ENCODE measurements around the gene SPAAR.
"Not testable (repeated sequence)": the region's sequence is repeated elsewhere in the genome, so short reads cannot be mapped to it uniquely, and the experiment has no call there.

SPAAR gene, protein sequence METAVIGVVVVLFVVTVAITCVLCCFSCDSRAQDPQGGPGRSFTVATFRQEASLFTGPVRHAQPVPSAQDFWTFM
- total RNA-seq, result 0 to 0.18 (median 0) reads per million in 4 experiments

DNA sequence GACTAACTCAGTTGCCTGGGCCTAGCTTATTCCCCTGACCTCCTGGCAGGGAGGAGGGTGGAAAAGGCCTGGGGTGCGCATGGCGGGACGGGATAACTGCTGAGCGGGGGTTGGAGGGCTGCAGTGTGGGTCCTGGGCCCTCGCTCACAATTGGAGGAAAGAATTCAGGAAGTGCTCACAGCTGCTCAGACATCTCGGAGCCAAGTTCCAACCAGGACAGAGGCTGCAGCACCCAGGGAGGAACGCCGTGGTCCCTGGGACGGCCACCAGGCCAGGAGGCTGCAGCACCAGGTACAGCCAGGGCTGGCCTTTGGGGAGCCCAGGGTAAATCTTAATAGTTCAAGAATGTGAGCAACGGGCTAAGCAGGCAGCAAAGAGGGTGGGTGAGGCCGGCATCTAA lies at the start of gene SPAAR:
SPAAR (plus strand) TSS at position 217 of the 400 bp plus-strand sequence. CDS start 974 bp downstream, outside the sequence.
- no peak for DNase-seq

DNA sequence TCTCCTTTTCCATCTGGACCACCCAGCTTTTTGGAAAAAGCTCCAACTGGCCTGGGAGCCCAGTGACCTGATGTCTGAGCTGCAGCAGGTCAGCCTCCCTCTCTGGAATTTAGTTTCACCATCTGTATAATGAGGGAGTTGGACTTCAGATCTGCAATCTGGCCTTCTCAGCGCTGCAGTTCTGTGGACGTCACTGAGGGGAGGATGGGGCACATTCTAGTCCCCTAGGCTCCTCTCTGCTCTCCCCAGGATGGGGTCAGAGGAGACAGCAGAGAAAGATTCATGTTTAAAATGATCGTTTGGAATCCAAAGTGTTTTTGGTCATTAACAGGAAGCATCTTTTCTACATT lies 49.3 kb upstream of the SPAAR start:
- no peak for DNase-seq

DNA sequence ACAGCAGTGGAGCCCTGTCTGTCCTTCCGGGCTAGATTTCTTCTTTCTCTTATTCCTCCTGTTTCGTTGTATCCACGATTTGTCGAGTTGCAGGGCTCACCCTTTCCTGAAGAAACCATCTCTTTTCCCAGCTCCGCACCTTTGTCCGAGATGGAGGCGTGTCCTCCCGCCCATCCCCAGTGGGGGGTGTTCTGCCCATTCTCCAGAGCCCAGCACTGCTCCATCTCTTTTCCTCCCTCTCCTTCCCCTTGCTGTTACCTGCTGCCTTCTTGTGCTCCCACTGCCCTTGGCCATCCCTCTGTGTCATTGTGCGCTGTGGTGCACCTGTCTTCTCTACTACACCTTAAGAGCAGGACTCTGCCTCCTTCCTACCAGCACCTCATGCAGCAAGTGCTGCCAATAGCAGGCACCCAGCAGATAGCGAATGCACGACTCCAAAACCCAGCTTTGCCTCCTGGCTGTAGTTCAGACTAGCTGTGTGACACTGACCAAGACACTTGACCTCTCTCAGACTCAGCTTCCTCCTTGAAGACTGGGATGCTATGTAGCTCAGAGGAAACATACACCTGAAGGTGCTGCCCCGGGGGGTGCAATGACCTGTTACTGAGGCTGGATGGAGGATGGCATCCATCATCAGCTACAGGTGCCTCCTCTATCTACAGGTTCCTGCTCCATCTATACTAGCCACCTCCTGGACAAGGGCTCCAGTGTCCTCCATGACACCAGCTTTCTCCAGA lies 48.0 kb upstream of the SPAAR start:
- no peak for DNase-seq

DNA sequence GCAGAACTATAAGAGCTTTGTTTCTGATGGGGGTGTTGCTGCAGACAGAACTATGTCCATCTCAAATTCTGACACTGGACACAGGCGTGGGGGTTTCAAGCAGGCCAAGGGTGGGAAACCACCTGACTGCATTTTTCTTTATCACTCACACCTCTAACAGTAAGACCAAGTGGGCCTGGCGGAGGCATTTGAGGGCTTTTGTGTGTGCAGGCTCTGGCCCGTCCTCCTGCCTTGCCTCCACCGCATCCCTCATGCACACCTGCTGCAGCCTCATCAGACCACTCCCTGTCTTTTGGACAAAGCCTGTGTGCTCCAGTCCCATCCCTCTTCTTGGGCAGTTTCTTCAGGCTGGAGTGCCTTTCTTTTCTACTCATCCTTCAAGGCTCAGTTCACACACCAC lies 47.0 kb upstream of the SPAAR start:
- no peak for DNase-seq

DNA sequence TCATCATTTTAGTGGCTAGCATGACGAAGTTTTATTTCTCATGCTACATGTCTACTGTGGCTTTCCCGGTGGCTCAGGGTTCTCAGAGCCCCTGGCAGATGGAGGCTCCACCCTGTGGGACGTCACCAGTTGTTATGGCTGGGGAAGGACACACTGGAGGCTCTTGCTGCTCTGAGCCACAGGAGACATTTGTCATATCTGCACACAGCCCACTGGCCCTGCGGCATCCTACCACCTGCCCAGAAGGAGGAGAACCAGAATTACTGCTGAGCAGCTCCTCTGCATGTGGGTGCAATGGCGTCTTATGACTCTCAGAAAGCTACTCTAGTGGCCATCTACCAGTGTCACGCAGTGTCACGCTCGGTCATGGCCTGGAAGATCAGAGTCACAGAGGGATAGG lies 45.7 kb upstream of the SPAAR start:
- DNase-seq, result no peak

DNA sequence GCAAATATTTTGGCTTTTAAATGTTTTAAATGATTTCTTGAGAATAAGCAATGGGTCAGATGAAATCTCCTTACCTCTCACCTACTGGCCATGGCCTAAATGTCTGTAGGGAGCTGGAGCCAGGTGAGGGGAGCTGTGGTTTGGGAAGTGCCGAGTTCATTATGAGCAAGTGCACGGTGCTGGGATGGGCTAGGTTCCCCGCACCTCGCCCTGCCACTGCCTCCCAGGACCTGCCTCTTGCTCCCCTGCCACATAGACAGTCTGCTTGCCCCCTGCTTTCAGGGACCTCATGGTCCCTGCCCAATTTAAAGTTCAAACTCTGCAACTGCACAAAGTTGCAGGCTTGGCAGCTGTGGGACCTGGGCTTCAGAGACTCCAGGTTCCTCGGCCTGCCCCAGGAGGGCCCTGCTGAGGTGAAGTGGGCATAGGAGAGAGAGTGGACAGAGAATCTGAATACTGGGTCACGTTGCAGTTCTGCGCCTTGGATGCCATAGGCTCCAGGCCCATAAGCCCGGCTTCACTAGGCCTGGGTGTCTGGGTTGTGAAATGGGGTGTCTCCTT lies 44.5 kb upstream of the SPAAR start:
- DNase-seq, result no peak

DNA sequence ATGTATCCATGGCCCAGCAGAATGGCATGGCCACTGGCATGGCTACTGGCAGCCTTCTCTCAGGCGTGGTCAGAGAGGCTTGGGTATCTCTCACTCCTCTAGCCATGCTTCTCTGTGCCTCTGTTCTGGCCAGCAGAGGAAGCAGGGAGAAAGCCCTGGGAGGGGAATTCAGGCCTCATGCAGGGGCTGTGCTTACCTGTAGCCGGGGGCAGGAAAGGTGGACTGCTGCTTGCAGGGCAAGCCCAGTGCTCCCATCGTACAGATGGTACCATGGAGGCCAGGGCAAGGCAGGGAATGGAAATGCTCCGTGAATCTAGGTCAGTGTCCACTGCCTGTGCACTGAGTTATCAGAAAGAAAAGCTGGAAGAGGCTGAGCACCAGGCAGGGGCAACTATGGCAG lies 41.8 kb upstream of the SPAAR start:
- no peak for DNase-seq

DNA sequence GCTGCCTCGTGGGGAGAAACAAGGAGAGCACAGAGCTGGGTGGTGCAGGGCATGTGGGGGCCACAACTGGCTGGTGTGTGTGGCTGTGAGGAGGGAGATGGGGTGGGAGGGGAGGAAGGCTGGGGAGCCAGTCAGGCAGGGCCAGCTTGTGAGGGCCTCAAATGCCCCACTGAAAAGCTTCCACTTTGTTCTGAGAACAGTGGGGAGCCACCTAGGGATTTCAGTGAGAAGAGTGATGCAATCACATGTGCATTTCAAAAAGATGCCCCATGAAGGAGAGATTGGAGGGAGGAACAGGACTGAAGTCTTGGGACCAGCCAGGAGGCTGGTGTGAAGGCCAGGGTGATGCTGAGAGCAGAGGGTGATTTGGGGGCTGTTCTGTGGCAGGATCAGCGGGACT lies 40.4 kb upstream of the SPAAR start:
- no peak for DNase-seq

DNA sequence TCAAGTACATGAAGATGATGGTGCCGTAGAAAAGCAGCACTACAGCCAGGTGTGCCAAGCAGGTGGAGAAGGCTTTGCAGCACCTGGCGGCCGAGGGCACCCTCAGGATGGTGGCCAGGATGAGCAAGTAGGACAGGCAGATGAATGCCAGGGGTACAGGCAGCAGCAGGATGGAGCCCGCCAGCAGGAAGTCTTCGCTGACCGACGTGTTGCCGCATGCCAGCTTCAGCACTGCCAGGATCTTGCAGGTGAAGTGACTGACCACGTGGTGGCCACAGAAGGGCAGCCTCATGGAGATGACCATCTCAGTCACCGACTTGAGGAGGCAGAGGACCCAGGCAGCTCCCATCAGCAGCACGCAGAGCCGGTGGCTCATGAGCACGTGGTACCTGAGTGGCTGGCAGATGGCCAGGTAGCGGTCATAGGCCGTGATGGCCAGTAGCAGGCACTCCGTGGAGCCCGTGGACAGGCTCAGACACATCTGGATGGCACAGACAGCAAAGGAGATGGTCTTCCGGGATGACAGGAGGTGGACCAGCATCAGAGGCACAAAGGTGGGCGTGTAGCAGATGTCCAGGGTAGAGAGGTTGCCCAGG lies 39.6 kb upstream of the SPAAR start:
- no peak for DNase-seq

DNA sequence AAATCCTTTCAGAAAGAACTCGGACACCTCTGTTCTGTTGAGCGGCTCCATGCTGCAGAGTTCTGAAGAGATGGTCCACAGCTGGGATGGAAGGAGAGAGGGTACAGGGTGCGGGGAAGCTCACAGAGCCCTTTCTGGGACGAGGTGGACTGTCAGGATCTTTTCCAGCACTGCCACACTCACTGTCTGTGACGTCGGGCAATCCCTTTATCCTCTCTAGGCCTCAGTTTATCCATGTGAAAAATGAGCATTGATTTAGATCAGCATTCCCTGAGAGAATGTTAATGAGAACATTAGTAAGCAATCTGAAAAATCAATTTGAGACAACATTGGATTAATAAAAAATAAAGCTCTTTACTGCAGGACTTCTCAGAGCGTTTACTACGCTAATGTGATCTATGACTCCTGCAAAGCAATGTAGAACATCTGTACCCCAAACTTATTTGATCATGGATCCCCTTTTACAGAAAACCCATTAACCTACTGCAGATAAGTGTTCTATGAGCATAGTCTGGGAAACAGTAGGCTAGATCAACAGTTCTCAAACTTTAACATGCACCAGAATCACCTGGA lies 38.9 kb upstream of the SPAAR start, which contains the start of gene OR13J1:
OR13J1 (minus strand) TSS at position 51 of the 573 bp plus-strand sequence; CDS start at position 51, 0 bp downstream.
- no peak for DNase-seq

DNA sequence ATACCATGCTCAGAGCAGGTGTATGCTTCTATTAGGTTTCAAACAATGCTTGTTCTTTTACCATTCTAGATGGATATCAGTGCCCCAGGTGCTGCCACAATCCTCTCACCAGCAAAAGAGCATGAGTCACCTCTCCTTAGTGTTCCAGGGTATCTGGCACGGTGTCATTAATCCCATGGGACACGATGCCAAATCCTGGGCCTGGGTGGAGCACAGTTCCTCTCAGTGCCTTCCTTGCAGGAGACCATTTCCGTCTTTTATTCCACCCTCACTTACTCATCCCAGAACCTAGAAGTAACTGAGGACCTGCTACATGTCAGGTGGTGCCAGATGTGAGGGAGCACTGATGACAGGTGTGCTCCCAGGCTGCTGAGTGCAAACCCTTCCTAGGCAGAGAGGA lies 37.7 kb upstream of the SPAAR start:
- no peak for DNase-seq

DNA sequence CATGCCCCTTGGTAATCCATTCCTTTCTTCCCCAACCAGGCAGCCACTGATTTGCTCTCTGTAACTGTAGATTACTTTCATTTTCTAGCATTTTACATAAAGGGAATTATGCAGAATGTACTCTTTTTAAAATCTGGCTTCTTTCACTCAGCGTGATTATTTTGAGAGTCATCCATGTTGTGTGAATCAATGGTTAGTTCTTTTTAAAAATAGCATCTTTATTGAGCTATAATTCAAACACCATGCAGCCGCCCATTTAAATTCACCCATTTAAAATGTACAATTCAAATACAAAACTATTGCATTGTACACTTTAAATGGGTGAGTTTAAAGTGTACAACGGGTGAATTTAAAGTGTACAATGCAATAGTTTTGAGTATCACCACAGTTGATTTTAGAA lies 36.8 kb upstream of the SPAAR start:
- no peak for DNase-seq

DNA sequence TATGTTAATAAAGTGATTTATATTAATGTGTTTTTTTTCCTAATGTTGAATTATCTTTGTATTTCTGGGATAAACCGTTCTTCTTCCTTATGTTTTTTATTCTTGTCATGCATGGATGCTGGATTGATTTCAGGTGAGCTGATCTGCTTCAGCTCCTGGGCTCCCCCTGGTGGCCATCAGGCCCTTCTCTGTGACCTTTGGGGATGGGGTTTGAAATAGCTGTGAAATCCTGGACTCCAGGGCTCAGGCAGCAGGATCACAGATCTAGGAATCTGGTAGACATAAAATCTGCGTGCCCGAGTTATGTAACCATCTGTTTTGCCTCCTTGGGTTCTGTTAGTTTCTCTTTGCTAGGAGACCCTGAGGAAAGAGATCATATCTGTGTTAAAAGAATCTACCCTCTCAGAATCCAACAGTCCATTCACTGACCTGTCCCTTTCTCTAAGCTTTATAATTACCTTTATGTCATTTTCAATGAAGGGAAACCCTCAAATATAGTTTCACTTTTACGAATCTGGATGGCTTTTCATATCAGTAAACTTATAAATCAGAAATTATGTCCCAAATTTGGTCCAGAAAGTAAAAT lies 26.9 kb upstream of the SPAAR start:
- peak; percentile 76 for DNase-seq

DNA sequence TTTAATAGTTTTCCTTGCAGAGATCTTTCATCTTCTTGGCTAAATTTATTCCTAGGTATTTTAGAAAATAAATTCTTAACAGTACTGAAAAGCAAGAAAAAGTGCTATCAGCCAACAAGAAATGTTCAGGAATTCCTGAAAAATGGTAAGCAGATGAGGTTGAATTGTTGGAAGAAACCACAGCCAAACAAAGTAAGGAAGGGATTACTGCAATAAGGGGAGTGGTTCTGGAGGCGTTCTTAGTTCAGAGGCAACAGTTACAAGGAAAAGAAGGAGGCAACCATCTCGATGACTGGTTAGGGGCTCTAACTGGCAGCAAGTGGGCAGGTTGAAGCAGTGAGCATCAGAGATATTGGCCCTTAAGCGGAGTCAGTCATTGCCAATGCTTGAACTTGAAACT lies 26.3 kb upstream of the SPAAR start:
- DNase-seq, result no peak

DNA sequence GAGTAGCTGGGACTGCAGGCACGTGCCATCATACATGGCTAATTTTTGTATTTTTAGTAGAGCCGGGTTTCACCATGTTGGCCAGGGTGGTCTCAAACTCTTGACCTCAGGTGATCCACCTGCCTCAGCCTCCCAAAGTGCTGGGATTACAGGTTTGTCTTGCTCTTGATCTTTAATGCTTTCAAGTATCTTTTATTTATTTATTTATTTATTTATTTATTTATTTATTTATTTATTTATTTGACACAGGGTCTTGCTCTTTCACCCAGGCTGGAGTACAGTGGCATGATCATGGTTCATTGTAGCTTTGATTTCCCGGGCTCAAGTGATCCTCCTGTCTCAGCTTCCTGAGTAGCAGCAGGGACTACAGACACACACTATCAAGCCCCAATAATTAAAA lies 24.4 kb upstream of the SPAAR start:
- not testable (repeated sequence) for DNase-seq

DNA sequence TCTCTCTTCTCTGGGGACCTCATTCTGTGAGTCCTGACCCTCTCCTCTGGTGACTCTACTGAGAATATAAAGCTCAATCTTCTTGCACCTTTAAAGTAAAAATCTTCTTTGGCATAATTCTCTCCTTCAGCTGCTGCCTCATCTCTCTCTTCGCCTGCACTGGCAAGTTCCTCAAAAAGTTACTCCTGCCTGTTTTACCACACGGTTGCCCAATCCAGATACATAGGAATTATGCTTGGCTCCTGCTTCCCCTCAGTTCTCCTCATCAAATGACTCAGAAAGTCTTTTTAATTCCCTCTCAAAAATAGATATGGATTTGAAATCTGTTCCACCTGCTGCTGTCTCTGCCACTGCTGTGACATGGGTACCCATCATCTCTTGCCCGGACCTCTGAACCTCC lies 17.6 kb upstream of the SPAAR start:
- no peak for DNase-seq

DNA sequence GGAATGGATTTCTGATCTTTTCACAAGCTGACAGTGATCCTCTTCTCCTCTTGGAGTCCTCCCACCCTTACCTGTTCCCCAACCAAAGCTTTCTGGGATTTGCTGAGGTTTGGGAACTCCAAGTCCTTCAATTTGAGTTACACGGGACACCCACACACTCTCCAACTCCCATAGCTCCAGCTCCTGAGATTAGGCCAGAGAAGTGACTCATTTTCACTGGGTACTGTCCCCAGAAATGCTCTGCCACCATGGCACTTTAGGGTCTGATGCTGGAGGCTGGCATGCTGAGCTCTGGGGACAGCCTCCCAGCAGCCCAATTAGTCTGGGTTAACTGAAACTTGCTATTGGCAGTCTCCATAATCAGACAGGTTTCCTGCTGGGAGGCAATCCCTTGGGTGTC lies 17.2 kb upstream of the SPAAR start:
- DNase-seq, result no peak

DNA sequence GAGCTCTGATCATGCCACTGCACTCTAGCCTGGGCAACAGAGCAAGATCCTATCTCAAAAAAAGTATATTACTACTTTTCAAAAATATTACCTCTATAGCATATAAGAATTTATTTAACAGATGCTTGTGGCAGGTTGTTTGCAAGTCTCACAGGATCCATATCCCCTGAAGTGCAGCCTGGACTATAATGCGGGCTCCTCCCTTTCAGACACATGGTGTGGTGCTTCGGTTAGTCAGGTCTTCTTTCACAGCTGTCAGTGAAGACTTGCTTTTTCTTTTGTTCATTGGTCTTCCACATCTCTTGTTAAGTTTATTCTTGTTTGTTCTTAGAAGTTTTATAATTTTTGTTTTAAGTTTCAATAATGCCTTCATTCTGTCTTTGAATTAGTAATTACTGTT lies 12.7 kb upstream of the SPAAR start:
- no peak for DNase-seq

DNA sequence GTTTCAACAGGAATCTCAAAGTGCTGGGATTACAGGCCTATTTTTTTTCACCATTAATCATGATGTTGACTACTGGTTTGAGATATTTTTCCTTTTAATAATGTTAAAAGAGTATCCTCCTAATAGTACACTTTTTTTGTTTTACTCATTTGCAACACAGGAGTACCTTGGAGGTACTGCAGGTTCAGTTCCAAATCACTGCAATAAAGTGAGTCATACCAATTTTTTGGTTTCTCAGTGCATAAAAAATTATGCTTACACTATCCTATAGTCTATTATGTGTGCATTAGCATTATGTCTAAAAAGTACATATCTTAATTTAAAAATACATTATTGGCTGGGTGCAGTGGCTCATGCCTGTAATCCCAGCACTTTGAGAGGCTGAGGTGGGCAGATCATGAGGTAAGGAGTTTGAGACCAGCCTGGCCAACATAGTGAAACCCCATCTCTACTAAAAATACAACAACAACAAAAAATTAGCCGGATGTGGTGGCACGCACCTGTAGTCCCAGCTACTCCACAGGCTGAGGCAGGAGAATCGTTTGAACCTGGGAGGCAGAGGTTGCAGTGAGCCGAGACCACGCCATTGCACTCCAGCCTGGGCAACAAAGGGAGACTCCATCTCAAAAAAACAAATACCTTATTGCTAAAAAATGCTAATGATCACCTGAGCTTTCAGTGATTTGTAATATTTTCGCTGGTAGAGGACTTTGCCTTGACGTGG lies 11.8 kb upstream of the SPAAR start:
- not testable (repeated sequence) for DNase-seq

DNA sequence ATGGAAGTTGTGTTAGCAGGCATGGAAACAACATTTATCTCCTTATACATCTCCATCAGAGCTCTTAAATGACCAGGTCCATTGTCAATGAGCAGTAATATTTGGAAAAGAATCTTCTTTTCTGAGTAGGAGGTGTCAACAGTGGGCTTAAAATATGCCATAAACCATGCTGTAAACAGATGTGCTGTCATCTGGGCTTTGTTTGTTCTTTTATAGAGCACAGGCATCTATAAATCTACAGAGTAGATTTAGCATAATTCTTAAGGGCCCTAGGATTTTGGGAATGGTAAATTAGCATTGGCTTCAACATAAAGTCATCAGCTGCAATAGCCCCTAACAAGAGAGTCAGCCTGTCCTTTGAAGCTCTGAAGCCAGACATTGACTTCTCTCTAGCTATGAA lies 11.0 kb upstream of the SPAAR start:
- no peak for DNase-seq

DNA sequence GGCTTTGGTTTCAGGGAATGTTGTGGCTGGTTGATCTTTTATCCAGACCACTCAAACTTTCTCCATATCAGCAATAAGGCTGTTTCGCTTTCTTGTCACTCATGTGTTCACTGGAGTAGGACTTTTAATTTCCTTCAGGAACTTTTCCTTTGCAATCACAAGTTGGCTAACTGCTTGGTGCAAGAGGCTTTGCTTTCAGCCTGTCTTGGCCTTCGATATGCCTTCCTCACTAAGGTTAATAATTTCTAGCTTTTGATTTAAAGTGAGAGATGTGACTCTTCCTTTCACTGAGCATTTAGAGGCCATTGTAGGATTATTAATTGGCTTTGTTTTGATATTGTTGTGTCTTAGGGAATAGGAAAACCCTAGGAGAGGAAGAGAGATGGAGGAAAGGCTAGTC lies 10.3 kb upstream of the SPAAR start:
- DNase-seq, result no peak

DNA sequence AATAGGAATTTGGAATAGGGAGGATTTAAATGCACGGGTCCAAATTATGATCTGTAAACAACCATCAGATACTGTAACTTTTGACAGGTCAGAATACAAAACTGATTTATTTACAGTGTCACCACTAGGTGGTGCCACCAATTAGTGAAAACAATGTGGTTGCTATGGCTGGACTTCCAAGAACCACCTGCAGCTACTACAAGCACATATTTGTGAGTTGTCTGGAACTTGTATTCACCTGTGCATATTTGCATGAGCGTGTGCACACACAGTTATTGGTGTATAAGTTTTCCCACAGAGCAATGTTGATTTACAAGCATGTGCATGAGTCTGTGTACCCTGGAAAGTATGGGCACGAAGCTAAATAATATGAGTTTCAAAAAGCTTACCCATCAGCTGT lies 6.2 kb upstream of the SPAAR start:
- DNase-seq, result peak; percentile 3

DNA sequence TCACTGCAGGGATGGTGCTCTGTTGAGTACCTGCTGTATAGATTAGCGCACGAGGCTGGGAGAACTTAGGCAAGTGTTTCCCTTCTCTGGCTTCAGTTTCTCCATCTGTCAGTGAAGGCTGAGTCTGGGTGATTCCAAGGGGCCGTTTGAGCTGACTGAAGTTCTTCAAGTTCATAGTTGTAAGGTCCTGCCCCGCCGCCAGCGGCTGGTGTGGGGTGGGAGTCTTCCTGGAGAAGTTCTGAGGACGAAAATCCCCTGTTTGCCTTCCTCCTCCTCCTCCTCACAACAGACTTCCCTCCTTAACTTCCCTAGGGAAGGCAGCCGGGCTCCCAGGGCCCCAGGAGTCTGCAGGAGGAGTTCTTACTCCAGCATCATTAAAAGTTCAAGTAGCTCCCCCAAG lies 5.0 kb upstream of the SPAAR start:
- DNase-seq, result no peak

Measured in effector CD8-positive, alpha-beta T cell (primary cell).